Measurements from ENCODE around the gene ARID4A.
A peak's percentile ranks its signal among the peaks of the same experiment; 100 is the strongest.
"Not testable (repeated sequence)": the region's sequence is repeated elsewhere in the genome, so short reads cannot be mapped to it uniquely, and the experiment has no call there.

The ARID4A gene, protein sequence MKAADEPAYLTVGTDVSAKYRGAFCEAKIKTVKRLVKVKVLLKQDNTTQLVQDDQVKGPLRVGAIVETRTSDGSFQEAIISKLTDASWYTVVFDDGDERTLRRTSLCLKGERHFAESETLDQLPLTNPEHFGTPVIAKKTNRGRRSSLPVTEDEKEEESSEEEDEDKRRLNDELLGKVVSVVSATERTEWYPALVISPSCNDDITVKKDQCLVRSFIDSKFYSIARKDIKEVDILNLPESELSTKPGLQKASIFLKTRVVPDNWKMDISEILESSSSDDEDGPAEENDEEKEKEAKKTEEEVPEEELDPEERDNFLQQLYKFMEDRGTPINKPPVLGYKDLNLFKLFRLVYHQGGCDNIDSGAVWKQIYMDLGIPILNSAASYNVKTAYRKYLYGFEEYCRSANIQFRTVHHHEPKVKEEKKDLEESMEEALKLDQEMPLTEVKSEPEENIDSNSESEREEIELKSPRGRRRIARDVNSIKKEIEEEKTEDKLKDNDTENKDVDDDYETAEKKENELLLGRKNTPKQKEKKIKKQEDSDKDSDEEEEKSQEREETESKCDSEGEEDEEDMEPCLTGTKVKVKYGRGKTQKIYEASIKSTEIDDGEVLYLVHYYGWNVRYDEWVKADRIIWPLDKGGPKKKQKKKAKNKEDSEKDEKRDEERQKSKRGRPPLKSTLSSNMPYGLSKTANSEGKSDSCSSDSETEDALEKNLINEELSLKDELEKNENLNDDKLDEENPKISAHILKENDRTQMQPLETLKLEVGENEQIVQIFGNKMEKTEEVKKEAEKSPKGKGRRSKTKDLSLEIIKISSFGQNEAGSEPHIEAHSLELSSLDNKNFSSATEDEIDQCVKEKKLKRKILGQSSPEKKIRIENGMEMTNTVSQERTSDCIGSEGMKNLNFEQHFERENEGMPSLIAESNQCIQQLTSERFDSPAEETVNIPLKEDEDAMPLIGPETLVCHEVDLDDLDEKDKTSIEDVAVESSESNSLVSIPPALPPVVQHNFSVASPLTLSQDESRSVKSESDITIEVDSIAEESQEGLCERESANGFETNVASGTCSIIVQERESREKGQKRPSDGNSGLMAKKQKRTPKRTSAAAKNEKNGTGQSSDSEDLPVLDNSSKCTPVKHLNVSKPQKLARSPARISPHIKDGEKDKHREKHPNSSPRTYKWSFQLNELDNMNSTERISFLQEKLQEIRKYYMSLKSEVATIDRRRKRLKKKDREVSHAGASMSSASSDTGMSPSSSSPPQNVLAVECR

DNA sequence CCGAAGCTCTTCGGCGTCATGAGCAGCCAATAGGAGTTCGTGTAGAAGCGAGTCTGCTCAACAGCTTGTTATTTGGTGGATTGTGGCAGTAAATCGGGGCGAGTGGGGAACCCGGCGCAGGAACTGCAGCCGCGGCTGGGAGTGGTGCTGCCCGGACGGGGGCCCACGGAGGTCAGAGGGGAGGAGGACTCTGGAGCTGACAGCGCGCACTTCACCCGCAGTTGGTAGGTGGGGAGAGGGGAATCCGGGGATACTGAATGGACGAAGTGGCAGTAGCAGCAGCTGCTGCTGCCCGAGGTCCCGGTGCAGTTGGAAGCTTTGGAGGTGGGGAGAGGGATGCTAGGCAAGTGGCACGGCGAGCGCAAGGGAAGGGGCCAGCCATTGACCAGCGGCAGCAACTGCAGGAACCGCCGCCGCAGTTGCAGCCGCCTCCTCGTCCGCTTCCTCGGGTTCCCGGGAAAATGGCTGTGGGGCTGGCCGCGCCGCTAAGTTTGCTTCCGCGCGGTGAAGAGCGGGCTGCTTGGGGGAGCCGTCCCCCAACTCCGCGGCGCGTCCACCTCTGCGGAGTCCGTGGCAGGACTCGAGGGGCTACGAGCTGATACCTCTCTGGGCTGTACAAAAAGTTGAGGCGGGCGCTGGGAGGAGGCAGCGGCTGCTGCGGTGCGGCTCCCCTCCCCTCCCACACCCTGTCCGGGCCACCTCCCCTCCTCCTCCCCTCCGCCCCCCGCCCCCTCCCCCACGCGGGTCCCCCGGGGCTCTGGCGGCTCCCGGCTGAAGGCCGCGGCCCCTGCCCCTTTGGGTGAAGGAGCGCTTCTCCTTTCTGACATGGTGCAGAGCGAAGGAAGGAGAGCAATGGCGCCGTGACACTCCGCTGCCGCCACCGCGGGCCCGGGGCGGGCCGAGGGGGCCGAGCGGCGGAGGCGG is at the start of gene ARID4A:
Gene ARID4A, plus strand, starts transcription at position 79 of the 924 bp plus-strand sequence. CDS start 1,300 bp downstream, outside the sequence.
- peak; percentile 81 for DNase-seq

DNA sequence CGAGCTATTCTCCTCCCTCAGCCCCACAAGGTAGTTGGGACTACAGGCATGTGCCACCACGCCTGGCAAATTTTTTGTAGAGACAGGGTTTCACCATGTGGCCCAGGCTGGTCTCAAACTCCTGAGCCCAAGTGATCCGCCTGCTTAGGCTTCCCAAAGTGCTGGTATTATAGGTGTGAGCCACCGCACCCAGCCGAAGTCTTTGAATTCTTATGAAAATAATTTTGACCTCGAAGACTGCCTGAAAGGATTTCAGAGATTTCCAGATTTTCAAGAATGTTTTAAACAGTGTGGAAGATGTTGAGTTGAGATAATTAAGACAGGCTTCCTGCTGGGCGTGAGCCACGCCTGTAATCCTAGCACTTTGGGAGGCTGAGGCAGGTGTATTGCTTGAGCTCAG is 48.7 kb upstream of the ARID4A start:
- DNase-seq: no peak

DNA sequence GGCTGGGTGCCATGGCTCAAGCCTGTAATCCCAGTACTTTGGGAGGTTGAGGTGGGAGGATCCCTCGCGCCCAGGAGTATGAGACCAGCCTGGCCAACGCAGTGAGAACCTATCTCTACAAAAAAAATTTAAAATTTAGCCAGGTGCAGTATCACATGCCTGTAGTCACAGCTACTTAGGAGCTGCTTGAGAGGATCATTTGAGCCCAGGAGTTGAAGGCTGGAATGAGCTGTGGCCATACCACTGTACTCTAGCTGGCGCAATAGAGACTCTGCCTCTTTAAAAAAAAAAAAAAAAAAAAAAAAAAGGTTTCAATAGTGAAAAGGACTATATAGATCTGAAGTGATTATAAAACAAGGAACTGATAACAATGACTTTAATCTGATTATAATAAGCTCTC is 40.2 kb upstream of the ARID4A start:
- DNase-seq: no peak

DNA sequence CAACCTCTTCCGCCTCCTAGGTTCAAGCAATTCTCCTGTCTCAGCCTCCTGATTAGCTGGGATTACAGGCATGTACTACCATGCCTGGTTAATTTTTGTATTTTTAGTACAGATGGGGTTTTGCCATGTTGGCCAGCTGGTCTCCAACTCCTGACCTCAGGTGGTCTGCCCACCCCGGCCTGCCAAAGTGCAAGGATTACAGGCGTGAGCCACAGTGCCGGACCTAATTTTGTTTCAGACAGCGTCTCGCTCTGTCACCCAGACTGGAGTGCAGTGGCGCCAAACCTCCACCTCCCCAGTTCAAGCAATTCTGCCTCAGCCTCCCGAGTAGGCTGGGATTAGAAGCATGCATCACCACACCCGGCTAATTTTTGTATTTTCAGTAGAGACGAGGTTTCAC is 36.4 kb upstream of the ARID4A start:
- not testable (repeated sequence) for DNase-seq

DNA sequence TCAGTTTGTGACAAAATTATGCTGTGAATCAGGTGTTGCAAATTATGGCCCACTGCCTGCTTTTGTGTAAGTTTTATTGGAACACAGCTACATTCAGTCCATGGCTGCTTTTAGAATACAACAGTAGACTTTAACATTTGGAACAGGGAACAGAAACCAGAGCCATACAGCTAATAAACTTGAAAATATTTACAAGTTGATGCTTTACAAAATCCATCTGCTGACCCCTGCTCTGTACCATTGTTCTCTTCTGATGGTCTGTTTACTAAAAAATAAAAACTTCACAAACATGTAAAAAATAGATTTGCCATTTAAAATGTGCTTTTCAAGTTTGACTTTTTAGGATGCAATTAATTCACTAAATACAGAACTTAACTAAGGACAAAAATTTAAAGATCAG is 33.0 kb upstream of the ARID4A start:
- no peak for DNase-seq

DNA sequence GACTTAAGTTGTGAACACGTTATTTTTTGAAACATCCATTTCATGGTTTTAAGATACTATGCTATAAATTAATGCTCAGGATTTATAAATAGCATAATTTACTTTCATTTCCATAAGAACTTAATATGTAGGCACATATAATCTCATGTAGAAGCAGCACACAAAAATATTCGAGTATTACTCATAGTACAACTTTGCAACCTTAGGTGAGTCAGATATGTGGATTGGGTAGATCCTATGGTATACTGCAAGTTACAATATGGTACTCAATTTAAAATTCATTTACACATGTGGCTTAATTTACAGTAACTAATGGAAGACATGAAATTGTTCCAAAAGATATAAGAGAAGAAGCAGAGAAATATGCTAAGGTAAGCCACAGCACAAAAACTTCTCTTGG is 27.7 kb upstream of the ARID4A start:
- no peak for DNase-seq

DNA sequence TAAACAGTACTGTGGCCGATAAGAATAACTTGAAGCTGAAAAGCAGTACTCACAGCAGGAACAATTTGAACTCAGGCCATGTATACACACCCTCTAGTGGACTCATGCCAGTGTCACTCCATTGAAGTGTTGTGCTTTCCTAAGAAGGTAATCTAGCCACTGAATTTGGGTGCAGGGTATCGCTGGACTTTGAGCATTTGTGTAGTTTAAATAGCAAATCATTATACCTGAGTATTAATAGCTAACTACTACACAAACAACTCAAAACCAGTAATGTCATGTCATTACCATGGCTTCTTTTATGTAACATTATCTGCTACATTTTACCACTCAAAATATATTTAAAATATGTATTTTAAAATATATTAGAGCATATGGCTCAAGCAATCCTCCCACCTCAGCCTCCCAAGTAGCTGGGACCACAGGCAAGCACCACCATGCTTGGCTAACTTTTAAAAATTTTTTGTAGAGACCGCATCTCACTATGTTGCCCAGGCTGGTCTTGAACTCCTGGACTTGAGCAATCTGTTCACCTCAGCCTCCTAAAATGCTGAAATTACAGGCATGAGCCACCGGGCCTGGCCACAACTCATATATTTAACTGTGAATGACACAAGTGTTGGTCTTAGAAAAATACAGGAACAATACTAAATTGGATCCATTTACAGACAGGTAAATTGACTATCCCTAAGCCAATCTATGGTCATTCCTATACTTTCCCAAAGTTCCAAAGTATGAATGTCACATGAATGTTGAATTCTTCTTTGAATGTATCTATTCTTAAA is 25.6 kb upstream of the ARID4A start:
- no peak for DNase-seq

DNA sequence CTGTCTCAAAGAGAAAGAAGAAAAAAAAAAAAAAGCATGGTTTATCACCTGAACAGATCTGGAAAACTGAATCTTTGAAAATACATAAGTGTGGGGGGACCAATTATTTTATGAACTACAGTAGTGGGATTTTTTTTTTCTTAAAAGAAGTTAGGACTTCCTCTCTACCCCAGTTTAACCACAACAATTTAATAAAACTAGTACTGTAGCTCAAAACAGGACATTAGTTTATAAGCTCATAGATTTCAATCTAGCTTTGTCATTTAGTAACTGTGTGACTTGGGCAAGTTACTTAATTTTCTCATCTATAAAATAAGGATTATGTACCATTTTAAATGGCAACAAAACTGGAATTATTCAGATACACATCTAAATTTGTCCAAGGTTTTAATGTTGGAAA is 23.5 kb upstream of the ARID4A start:
- DNase-seq: no peak

DNA sequence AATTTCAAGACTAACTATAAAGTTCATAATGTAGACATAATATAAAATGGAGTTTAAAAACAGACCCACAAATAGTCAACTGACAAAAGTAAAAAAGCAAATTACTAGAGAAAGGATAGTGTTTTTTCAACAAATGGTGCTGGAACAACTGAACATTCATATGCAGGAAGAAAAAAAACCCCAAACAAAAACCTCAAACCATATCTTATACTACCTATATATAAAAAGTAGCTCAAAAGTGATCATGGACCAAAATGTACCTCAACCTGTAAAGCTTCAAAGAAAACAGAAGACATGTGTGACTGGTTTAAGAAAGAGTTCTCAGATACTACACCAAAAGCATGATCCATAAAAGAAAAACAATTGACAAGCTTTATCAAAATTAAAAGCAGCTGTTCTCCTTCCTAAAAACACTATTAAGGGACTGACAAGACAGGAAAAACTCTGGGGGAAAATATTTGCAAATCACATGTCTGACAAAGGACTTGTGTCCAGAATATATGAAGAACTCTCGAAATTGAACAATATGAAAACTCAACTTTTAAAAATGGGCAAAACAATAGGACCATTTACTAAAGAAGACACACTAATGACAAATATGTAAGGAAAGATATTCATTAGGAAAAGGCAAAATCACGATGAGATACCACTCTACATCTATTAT is 22.7 kb upstream of the ARID4A start:
- DNase-seq: no peak

DNA sequence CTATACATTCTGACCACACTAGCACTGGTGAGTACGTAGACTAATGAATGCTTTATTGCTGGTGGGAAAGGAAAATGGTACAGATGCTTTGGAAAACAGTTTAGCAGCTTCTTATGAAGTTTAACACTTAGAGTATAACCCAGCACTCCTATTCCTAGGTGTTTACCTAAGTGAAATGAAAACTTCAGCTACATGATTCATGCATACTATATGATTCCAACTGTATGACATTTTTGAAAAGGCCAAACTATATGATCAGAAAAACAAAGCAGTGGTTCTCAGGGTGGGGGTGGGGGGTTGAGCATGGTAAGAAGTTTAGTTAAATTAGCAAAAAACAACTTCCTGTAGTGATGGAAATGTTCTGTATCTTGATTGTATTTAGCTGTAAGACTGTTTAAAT is 22.1 kb upstream of the ARID4A start:
- DNase-seq: no peak

DNA sequence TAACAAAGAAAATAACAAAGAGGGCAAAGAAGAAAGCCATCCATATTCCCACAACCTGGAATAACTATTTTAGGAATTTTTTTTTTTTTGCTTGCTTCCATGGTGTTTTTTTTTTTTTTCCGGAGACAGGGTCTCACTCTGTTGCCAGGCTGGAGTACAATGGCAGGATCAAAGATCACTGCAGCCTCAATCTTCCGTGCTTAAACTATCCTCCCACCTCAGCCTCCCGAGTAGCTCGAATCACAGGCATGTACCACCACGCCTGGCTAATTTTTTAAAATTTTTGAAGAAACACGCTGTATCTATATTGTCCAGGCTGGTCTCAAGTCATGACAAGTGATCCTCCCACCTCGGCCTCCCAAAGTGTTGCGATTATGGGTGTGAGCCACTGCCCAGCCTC is 20.2 kb upstream of the ARID4A start:
- DNase-seq: no peak

DNA sequence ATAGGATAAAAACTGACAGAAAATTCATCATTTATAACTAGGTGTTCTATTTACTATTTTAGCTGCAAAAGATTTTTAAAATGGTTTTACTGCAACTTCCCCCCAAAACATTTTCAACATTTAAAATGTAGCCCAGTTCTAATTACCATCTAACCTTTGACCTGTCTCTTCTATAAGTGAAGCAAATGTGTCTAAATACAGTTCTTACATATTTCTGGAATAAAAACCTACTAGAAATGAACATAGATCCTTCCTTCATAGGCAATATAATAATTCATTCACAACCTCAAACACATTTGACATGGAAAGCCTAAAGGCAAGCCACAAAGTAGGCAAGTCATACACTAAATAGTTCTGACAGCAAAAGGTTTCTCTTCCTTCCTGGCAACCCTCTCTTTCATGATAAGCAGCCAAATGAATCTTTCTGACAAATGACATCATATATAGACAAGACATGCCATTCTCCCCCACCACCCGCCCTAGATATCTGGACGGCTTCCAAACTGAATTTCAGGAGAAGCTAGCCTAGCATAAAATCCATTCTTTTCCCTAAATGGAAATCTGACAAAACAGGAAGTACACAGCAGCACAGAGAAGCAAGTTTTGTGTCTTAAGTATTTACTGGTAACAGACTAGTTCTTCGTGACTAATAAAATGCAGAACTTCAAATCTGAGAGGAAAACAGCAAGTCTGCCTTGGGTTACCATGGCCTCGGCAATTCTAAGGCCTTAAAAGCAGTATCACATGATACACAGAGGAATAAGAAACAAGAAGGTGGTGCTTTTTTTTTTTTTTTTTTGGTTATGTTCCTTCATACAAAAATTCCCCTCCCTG is 17.2 kb upstream of the ARID4A start:
- peak; percentile 75 for DNase-seq

DNA sequence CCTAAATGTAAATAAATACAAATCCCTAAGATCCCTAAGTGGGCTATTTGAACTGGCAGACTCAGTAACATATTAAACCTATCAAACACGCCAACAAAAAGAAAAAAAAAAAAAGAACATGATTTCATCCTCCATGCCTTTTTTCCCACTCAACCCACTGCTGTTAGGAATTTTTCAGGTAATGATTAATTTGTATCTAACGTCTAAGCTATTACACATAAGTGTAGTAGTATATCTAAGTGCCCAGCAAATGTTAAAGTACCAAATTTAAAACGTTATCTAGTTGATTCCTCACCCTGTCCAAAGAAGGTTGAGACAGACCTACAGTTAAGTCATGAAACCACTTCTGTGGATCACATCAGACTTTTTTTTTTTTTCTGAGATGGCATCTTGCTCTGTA is 16.4 kb upstream of the ARID4A start:
- no peak for DNase-seq

DNA sequence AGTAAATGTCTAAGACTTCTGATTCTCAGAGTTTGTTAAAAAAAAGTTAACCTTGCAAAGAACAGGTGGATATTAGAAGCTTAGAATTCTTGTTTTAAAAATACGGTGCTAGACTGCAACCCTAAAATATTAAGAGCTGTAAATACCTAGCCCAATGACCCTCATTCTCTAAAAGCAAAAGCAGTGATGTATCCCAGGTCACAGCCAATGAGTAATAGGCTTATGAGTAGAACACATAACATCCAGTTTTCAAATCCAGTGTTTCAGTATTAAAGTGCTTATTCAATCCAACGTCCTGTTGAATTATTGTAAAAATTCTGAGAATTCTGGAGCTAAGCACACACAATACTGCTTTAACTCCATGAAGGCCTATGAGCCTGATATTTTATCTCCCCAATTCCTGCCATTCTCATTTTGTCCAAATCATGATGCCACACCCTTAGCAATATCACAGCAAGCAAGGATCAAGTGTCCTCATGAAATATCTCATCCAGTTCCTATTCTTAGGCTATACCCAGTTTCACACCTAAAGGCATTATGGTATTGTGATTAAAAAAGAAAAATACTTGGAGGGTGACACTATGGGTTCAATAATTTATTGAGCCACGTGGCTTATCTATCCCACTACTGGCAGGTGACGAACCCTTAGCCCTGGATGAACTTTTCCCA is 15.3 kb upstream of the ARID4A start:
- DNase-seq: no peak

DNA sequence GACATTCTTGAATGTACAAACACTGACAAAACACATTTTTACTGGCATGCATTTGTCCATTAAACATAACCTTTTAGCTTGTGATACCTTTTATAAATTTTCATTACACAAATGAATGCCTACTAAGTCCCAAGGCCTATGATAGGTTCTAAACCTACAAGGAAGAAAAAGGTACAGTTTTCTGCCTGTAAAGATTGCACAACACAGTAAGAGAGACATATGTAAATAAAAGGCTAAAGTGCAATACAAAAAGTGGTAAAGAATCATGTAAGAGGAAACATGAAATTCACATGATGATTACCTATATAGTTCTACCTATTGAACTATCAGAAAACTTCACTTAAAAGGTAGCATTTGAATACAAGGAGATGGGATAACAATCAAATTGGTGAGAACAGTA is 14.6 kb upstream of the ARID4A start:
- DNase-seq: no peak

DNA sequence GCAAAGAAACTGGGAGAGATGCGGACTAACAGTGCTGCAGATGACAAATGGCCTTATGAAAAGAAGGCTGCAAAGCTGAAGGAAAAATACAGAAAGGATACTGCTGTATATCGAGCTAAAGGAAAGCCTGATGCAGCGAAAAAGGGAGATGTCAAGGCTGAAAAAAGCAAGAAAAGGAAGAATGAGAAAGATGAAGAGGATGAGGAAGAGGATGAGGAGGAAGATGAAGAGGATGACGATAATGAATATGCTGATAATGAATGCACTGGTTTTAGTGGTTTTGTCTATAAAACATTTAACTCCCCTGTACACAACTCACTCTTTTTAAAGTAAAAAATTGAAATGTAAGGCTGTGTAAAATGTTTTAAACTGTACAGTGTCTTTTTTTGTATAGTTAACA is 13.2 kb upstream of the ARID4A start:
- no peak for DNase-seq

DNA sequence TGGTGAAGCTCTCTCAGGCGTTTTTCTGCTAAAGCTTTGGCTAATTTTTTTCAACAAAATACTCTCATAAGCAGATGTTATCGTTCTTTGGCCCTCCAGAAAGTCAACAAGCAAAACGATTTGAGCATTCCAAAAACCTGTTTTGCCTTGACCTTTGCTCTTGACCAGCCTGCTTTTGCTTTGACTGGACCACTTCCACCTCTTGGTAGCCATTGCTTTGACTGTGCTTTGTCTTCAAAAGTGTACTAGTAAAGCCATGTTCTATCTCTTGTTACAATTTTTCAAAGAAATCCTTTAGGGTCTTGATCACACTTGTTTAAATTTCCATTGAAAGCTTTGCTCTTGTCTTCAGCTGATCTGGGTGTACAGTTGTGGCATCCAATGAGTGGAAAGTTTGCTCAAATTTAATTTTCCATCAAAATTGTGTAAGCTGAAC is 10.7 kb upstream of the ARID4A start:
- DNase-seq: no peak

DNA sequence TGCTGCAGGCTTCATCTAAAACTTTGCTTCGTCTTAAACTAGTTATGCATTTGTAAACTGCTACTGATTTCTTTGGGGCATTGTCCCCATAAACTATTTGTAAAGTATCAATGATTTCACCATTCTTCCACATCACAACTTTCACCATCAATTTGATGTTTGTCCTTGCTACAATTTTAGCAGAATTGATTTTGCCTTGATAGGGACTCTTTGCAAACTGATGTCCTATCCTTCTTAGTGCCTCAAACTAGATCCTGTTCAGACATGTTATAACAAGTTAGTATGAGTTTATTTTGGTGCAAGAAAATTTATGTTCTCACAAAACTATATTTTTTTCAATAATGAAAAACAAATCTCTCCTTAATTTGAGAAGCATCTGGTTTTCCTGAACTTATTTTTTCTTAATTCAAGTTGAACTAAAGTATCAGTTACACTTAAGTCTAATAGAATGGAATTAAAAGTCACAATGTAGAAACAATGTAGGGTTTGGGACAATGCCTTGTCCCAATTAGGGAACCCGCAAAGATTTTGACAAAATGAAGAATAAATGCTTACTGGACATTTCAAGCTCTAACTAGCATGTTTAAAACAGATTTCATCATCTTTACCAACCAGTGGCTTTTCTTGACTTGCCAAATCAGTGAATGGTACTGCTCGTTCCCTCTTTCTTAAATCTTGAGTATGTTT is 10.1 kb upstream of the ARID4A start:
- no peak for DNase-seq

DNA sequence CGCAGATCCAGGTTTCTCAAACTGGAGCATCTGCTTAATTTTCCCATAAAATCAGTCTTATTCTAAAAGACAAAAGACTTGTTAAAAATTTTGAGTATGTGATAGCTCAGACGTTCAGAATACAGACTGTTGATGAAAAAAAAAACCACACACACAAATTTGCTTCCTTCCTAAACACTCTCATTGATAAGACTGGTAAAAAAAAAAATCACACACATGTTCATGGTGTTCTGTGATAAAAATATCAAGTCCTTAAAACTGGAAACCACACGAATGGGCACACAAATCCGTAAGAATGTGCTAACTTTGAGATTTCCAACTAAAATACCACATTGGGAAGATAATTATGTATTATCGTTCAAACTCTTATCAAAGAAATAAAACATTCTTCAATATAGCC is 6.7 kb upstream of the ARID4A start:
- no peak for DNase-seq

All from eye (tissue), 1 donor.